NOMO-1 treated with DMSO at 0.1 percent for 48 hours (cell line): ENCODE measurements around the gene ROS1.

Source experiments
- DNase-seq: peaks from one replicate; lab custom pipeline; 2025; ENCODE audit not compliant: unreplicated experiment; lab: John Stamatoyannopoulos, UW

ROS1 gene

GRCh38 chr6:117311726-117312125, 114.0 kb downstream of the ROS1 start:
- DNase-seq = no peak

GRCh38 chr6:117311310-117311709, 114.4 kb downstream of the ROS1 start:
- DNase-seq = no peak

- DNase-seq = no peak
Measured at GRCh38 chr6:117309611-117310010, 116.1 kb downstream of the ROS1 start.

GRCh38 chr6:117309069-117309468, 116.7 kb downstream of the ROS1 start:
- no peak for DNase-seq

GRCh38 chr6:117307655-117308054, 118.1 kb downstream of the ROS1 start:
- no peak for DNase-seq

GRCh38 chr6:117306227-117306790, 119.4 kb downstream of the ROS1 start:
- DNase-seq = no peak

GRCh38 chr6:117304446-117304845, 121.3 kb downstream of the ROS1 start:
- DNase-seq = no peak

GRCh38 chr6:117303323-117303722, 122.4 kb downstream of the ROS1 start:
- DNase-seq = no peak

GRCh38 chr6:117298941-117299340, 126.8 kb downstream of the ROS1 start:
- no peak for DNase-seq

GRCh38 chr6:117290173-117290846, 135.4 kb downstream of the ROS1 start:
- DNase-seq = no peak

- no peak for DNase-seq
Measured at GRCh38 chr6:117288083-117288715, 137.5 kb downstream of the ROS1 start.

GRCh38 chr6:117280922-117281321, 144.8 kb downstream of the ROS1 start:
- DNase-seq = no peak

GRCh38 chr6:117276778-117277316, 148.9 kb downstream of the ROS1 start:
- no peak for DNase-seq

GRCh38 chr6:117275711-117276110, 150.0 kb downstream of the ROS1 start:
- DNase-seq = no peak

- no peak for DNase-seq
Measured at GRCh38 chr6:117275205-117275604, 150.5 kb downstream of the ROS1 start.

- DNase-seq = no peak
Measured at GRCh38 chr6:117272891-117273290, 152.9 kb downstream of the ROS1 start.

GRCh38 chr6:117272032-117272866, 153.5 kb downstream of the ROS1 start:
- DNase-seq = no peak

GRCh38 chr6:117270843-117271507, 154.8 kb downstream of the ROS1 start:
- no peak for DNase-seq

- no peak for DNase-seq
Measured at GRCh38 chr6:117270055-117270842, 155.5 kb downstream of the ROS1 start.

GRCh38 chr6:117269638-117270054, 156.1 kb downstream of the ROS1 start:
- no peak for DNase-seq
